Measurements from ENCODE around the gene KCNMA1.

Gene KCNMA1

DNA sequence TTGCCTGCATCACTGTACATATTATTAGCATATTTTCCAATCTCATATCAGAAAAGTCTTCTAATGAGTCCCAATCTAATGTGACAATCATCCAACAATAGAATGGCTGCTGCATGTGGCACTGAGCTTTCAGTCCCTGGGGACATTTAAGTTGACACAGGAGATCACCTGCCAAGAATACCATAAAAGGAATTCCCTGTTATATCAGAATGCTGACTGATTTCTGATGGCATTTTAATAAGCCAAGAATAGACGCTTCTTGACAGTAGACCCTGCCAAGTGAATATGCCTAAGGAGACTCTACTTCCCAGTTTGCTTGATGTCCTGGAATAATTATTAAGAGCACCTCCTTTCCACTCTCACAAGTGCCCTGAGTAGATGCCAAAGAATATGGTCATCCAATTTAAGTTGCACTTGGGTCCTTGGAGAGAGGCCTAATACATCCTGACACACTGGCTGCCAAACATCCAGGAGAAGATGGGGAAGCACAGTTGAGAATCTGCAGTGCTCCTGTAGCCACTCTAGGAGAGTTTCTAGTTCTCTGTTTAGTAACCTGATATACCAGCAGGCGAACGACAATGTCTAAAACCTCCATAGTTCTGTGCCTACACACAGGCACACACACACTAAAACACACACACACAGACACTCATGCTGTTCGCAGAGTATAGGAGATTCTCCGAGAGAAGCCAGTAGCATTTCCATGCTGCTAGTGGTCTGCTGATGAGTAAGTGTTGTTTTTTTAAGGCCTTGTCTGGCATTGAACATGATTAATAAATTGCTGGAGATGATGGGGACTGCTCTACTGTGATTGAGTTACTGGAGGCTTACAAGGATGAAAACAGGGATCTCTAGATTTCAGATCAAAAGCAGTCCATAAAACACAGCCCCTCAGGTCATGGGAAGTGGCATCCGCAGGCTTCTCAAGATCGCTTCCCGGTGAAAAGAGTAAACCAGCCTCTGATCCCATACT is 369.6 kb downstream of the KCNMA1 start:
- DNase-seq (ENCODE audit: low spot score), result no peak

DNA sequence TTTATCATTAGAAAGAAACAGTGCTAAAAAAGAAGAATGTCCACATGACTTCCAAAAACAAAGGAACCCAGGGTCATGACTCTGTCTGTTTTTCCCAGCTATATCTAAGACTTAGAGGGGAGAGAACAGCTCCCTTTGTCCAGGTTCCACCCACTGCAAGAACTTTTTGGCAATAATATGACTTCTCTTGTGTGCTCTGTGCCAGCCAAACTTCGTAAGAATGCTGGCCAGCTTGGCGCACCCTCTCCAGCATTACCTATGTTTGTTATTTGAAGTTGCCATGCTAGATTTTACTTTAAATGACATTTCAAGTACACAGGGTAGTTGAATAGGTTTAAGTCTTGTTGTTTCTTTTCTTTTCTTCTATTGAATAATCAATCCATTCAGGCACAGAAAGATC is 371.4 kb downstream of the KCNMA1 start:
- DNase-seq (ENCODE audit: low spot score), result no peak

DNA sequence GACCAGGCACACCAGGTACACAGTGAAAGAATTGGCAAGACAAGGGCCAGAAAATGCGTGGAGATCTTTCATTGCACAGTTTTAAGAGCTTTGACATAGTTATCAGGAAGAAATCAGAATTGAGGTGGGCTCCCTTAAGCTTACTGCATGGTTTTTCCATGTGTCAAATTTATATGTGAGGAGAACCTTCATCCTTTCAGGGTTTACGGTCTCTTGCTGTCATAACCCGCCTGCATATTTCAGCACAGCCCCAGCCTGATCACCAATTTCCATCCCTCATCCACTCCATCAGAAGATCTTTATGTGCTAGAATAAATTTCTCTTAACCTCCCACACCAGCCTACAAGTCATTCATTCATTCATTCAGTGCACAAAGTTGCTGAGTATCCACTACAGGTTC is 373.1 kb downstream of the KCNMA1 start:
- DNase-seq (ENCODE audit: low spot score), result no peak

DNA sequence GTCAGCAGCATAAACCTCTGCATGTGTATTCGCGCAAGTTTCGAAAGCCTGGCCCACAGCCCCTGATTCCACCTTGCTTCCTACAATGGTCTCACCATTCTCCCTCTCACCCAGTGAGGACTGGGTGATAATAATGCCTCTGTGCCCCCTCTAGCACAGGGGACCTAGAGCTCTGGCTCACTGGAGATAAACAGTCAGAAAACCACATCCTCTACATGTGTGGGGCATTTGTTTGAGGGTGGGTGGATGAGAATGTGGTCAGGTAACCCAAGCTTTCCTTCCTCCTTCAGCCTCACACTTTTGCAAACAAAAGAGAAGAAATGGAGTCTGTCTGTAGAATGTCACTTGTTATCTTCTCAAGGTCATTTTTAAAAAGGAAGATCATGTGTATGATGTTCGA is 373.5 kb downstream of the KCNMA1 start:
- DNase-seq (ENCODE audit: low spot score), result no peak

DNA sequence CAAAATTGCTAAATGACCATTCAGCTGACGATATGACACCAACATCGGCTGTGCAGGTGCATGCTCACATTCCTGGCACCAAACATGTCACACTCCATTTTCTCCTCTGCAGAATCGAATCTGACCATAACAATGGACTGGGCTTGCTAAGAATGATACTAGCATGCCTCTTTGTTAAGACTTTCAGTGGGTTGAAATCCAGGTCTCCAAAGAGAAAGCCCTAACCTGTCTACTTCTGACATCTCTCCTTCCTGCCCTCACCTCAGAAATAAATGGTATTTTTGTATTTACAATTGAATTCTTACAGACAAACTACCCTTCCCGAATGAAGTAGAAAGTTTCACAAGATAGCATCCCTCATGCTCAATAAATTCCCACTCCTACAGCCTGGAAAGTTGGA is 373.9 kb downstream of the KCNMA1 start:
- DNase-seq (ENCODE audit: low spot score), result no peak

DNA sequence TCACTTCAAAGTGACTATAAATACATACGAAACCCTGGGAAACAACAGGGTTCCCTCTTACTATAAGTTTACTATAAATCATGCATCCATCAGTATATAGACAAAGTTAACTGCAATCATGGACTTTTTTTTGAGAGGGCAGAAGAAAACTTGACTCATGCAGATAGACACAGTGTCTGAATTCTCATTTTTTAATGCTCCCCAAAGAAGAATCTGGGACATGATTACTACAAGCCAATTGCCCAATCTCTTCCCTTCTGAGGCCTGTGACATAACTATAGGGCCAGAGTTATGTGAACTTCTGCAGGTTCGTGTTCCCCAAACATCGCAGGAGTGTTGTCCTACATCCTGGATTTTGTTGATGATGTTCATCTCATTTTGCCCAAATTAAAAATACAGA is 376.5 kb downstream of the KCNMA1 start:
- no peak for DNase-seq (ENCODE audit: low spot score)

DNA sequence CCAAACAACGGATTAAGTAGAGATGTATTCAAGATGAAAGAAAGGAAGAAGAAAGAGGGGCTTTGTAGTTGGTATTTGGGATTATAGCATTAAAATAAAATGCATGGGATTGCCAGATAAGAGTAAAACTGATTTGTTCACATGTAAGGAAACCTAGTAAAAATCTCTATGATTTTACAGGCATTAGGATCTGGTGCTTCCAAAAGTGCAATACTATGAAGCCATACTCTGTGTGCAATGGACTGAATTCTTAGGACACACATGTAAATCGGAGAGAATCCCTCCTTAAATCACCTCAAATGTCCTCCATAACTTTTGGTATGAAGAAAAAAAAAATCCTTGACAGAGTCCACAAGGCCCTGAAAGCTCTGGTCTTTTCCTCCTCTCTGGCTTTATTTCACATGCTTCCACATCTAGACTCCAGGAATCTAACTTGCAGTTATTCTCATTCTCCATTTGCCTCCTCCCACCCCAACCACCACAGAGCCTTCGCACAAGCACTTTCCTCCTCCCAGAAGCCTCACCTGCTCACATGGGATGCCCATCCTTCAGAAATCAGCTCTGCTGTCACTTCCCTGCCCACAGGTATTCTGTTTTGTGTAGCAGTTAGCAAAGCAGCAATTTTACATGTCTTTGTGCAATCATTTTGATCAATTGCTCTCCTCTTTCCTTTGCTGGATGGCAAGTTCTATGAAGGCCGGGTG is 378.3 kb downstream of the KCNMA1 start:
- DNase-seq (ENCODE audit: low spot score), result no peak

DNA sequence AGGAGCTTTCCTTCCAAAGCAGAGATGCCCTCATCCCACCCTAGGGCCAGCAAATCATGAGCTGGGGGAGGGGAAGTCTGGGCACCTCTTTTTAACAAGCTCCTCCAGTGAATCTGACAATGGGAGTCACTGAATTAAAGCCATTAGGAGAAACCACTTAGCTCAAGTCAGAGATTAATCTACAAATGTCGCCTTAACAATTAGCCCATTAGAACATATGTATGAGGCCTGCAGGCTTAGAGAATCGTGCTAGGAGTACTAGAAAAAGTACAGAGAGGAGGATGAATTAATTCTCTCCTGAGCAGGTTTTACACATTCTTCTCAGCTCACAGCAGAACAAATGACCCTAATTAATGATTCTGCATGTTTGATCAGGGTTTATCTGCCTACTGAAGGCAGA is 381.3 kb downstream of the KCNMA1 start:
- DNase-seq (ENCODE audit: low spot score), result no peak

DNA sequence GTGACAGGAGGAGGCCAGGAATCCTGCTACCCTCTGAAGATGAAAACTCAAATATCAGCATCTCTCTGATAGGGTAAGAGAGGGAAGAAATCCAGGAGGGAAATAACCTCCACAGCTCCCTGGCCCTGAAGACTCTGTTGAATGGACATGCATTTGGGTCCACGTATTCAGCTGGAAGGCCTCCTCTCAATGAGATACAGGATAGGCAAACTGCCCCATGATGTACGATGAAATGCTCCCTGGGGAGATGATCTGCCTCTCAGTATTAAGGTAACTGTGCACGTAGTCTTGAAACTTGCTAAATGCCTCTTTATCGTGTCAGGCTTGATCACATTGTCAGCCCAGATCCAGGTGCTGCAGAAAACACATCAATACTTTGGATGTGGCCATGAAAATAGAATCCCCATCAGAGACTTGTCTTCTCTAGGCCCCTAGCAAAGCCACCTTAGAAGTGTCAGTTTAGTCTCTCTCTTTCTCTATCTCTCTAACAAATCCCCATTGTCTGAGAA is 384.0 kb downstream of the KCNMA1 start:
- no peak for DNase-seq (ENCODE audit: low spot score)

DNA sequence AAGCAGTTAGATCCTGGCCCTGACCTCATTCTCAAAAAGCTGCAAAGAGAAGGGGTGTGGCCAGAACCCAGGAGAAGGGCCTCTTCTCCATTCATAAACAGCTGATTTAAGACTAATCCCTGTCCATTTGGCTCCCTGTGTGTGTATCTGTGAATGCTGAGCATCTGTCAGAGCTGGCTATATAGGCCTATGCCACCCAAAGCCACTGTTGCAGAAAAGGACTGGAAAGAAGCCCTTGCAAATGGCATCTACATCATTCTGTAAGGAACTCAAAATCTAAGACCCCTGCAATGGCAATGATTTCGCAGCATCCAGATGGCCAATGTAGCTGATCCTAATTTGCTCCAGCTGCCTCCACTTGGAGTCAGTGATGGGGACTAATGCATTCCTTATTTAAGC is 384.5 kb downstream of the KCNMA1 start:
- no peak for DNase-seq (ENCODE audit: low spot score)

DNA sequence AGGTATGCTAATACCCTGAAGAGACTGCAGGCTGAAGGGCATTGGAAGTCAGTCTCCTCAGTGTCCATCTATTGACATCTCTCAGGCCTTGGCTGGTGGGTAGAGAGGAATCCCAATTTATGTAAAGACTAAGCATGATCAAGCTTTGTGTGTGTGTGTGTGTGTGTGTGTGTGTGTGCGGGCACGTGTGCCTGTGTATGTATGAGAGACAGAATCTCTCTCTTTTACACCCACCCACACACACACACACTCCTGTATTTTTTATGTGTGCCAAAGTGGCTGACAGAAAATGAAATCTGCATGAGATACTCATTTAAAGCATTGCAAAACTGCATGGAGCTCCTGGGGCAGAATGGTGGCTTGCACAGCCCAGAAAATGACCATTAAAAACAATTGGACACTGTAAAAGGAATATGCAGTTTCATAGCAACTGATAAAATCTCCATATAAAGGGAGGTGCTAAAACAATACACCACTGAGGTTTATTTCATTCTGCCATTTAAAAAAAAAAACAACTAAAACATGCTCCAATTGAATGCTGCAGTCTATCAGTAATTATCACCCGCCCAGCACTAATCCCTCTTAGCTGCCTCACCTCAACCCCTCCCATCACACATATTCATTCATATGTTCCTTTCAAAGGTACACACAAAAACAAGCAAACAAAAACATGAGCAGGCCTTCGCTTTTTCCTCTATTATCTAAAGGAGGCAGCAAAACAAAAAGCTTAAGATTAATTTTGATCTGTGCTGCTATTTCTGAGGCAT is 385.0 kb downstream of the KCNMA1 start:
- no peak for DNase-seq (ENCODE audit: low spot score)

DNA sequence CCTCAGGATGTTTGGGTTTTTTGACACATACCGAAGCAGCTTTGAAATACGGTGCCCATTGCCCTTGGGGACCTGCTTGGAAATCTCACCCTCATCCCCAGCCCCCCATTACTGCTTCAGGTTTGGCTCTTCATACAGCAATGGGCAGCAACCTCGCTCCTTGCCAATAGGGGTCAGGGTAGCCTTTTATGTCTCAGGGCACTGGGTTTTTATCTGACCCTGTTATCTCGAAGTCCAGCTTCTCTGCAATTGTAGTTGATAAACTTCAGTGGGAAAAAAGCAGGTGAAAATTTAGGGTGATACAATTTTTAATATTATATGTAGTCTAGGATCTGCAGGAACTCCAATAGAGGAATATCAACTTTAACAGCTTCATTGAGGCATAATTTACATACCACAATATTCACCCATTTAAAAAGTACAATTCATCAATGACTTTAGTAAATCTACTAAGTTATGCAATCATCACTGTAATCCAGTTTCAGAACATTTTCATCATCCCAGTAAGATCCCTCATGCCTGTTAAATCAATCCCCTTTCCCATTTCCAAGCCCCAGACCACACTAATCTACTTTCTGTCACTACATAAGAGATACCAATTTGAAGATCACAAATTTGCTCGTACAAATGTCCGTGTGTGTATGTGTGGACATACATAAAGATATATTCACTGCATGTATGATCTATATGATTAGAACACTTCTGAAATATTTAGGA is 386.2 kb downstream of the KCNMA1 start:
- no peak for DNase-seq (ENCODE audit: low spot score)

DNA sequence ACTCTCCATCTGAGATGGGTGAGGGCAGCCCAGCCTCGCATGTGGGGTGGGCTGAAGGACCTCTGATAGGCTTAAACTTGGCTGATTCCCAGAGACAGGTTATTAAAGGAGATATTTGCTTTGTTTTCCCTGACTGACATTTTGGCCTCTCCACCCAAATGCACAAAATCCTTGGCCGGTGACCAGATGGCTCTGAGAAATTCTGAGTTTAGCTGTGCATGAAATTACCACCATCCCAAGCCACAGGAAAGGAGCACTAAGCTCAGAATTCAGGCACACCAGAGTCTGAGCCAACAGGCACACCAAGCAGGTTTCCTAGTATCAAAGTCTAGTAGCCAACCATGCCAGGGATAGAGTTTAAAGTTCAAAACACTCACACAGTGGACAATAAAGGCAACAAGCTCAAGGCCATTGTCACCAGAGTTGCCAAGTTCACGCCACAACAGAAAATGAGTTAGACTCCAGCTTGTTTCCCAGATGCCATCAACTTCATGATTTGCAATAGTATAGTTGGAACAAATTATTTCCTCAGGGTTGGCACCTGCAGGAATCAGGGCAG is 387.6 kb downstream of the KCNMA1 start:
- no peak for DNase-seq (ENCODE audit: low spot score)

DNA sequence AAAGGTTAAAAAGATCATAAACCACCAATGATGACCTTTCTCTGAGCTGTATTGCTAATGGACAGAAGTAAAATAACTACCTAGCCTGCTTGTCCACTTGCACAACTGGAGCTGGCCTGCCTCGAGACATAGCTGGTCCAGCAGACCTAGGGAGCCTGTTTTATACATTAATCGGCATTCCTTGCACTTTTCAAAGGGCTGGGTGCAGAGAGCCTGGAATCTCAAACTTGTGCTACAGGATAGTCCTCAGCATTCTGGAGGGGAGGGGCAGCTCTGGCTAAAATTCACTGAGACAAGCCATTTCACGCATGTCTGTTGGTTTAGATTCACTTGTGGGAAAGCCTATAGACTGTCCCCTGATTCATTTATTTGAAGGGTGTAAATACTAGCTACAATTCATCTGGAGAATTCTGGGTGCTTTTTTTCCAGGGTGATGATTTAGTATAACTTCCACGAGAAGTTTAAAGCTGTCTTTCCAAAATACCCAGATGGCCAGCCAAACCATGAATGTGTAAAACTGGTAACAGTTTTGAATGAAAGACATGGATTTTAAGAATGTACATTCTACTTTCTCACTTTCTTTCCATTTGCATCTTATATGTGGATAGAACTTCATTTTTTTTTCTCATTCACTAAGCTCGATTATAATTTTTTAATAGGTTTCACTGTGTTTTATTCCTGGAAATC is 389.4 kb downstream of the KCNMA1 start:
- DNase-seq (ENCODE audit: low spot score), result no peak

DNA sequence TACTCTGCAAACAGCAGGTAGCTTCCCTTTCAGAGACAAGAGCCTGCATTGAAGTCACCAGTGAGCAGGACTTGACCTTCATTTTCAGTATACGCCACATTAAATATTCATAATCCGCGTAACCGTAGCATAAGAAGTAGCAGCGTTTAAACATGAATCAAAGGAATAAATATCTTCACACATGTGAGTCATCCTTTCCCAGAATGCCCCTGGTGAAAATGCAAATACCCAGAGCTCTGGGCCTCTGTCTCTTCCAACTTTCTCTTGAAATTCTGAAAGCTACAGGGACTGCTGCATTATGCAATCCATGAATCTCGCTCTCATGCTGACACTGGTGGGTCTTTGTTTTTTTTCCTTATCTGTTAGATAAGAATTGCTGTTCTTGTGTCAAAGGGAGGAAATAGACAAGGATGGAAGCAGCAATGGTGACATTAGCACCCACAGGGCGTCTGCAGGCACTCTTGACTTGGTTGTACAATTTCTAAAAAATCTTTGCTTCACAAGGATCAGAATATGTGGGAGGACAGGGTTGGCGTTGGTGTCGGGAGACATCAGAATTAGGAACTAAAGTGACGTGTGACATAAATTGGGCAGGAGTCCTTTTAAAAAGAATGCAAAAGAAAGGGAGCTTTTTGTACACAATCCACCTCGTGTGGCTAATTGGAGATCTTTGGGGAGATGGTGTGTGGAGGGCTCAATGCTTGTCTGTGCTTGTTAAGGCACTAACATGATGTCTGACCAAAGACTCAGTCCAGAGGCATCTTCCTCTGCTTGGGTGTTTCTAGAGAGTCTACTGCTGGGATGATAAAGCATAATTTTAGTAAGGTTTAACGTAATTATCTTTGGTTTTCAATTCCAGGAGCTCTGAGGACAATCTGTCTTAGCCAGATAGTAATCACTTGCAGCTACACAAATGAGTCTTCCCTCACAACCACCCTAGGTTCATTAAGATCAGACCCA is 390.3 kb downstream of the KCNMA1 start:
- DNase-seq (ENCODE audit: low spot score), result no peak

DNA sequence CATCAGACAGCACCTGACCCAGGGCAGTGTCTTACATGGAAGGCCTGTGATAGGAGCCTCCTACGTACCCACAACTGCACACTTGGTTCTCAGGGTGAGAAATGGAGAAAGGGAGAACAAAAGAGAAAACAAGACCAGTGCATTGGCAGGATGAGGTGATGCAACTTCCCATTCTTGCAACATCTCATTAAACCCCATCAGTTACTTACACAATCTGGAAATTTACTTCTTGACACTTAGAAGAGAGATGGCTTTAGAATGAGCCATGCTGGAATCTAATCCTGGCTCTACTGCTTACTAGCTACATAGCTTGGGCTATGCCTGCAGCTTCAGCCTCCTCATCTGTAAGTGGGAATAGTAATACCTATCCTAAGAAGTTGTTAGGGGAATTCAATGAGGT is 391.7 kb downstream of the KCNMA1 start:
- no peak for DNase-seq (ENCODE audit: low spot score)

DNA sequence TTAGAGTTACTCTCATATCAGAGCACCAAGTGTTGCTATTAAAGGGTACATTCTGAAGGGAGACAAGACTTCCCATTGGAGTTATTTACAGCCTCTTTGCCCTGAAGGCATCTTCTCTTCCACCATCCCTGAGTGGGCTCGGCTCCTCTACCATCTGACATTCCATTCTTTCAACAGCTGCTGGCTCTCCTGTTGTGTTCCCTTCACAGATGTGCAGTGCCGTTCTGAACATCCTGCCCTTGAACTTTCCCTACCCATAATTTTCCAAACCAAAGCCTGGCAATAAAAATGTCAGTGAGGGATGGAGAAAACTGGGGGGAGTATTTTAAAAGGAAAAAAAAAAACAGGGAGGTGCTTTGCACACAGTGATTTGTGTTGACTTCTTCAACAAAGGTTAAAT is 392.9 kb downstream of the KCNMA1 start:
- DNase-seq (ENCODE audit: low spot score), result no peak

DNA sequence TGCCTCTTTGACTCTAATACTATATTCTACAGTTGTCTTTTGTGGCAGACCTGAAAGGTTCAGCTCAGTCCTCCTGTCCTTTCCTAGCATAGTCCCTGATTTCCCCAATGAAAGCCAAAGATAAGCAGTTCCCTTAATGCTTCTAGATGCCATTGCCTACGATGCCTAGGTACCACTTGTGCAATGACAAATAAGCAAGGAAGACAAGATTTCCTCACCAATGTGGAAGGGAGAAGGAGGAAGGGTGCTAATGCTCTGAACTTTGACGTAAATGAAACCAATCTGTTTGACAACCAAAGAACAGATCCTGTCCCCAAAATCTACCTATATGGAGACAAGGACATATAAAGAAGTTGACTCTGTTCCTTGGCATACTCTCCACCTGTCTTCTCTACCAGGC is 393.3 kb downstream of the KCNMA1 start:
- no peak for DNase-seq (ENCODE audit: low spot score)

DNA sequence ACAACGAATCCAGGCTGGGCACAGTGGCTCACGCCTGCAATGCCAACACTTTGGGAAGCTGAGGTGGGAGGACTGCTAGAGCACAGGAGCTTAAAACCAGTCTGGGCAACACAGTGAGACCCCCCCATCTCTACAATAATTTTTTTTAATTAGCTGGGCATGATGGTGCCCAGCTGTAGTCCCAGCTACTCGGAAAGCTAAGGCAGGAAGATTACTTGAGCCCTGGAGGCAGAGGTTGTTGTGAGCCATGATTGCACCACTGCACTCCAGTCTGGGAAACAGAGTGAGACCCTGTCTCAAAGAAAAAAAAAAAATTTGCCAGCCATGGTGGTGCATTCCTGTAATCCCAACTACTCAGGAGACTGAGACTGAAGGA is 396.3 kb downstream of the KCNMA1 start:
- no peak for DNase-seq (ENCODE audit: low spot score)

Measured in left forelimb (tissue), 1 donor.